Testis (tissue), 2 donors: ENCODE results near the gene PJVK.

ENCODE experiments used
- CTCF ChIP-seq, 3 experiments: fragments of 450-650 bp in 2 of 3; fragments of 200-600 bp in 1 of 3; sonication (generic) in 1 of 3; IDR thresholded peaks; one replicate each; pipeline ENCODE4 v1.5.1; 2016 to 2019; ENCODE audit warnings: antibody characterized with exemption in 3 of 3, mild to moderate bottlenecking in 2 of 3, moderate library complexity in 1 of 3
- POLR2A ChIP-seq: fragments of 450-650 bp; IDR thresholded peaks from one replicate; pipeline ENCODE4 v1.6.1; 2017; ENCODE audit warnings: antibody characterized with exemption, mild to moderate bottlenecking, moderate library complexity

GRCh38 chr2:178403671-178404306 lies 47.4 kb upstream of the PJVK start:
- TF ChIP-seq POLR2A (no peak), CTCF (IDR thresholded peaks at IDR 0.05) (no peak)
